ENCODE results near the gene IGFBP5. TPM values are rescaled to one million over a fixed set of nuclear protein-coding genes. Genes with fewer than 3 reads are reported as not detected.

IGFBP5 gene
- total and polyA plus RNA-seq, 2 donors (not counting 3 experiments of a cell fraction or from before 2014, with no cell fraction given) = 0.06 TPM; not detected in 1

GRCh38 chr2:216670266-216671080 lies 24.9 kb downstream of the IGFBP5 start:
- Histone ChIP-seq H3K9me3 (replicated peaks; ENCODE audit: control insufficient read depth, insufficient read depth, low read length) (no peaks in the 10 kb centered on the region), H3K27me3 (ENCODE audit: control insufficient read depth in 2 of 2, insufficient read depth in 2 of 2, low read length in 2 of 2) (peaks cover 0 to 8% of the 10 kb centered on the region in 2 experiments), H3K36me3 (ENCODE audit: control insufficient read depth in 2 of 2, extremely low read depth in 1 of 2, insufficient read depth in 2 of 2, low read length in 2 of 2) (no peaks in the 10 kb centered on the region), H3K4me2 (ENCODE audit: insufficient read depth, low read length) (no peak overlapping the region), H3K9me1 (replicated peaks; ENCODE audit: control insufficient read depth, extremely low read depth, insufficient read depth, low read length) (no peaks in the 10 kb centered on the region), H4K20me1 (replicated peaks; ENCODE audit: control insufficient read depth, extremely low read depth, insufficient read depth, low read length) (no peaks in the 10 kb centered on the region), H3K79me2 (ENCODE audit: control insufficient read depth, insufficient read depth, low read length) (no peaks in the 10 kb centered on the region), H3K4me3 (replicated peaks in 1 of 3; ENCODE audit: insufficient read depth in 1 of 3, low read depth in 1 of 3, low read length in 3 of 3) (no peak overlapping the region), H3K4me1 (ENCODE audit: control insufficient read depth, extremely low read depth, insufficient read depth, low read length) (no peaks in the 10 kb centered on the region), H3K27ac (ENCODE audit: insufficient read depth, low read depth, low read length) (no peak overlapping the region), H2AFZ (ENCODE audit: low read depth, low read length) (no peak overlapping the region), H3K9ac (replicated peaks; ENCODE audit: extremely low read depth, insufficient read depth, low read length) (no peak overlapping the region)
- DNase-seq (ENCODE audit: low read depth, low spot score) (no peak), FAIRE-seq (no peak)
- ChIA-PET POLR2A (no interaction called here), CTCF (interaction anchor here (1.0 to 12.6 kb wide), 4 partner anchors 8 to 151 kb away, joined by 3 to 583 read pairs (median 8); no protein-coding TSS in a partner anchor)
- intact Hi-C loops (cut with micrococcal nuclease) (no loop called here), dilution Hi-C loops (cut with MboI; ENCODE audit: extremely low pct_ligation_motif_present, low sequenced_read_pairs) (no loop called here)
- TF ChIP-seq MYC (IDR thresholded peaks at IDR 0.05; ENCODE audit: low read depth, low read length) (no peak), POLR2AphosphoS5 (IDR thresholded peaks at IDR 0.05; ENCODE audit: insufficient read depth, low read depth, low read length) (no peak), EZH2 (IDR thresholded peaks at IDR 0.05; ENCODE audit: borderline replicate concordance, low read depth, low read length, severe bottlenecking) (no peak), JUN (IDR thresholded peaks at IDR 0.05; ENCODE audit: borderline replicate concordance, insufficient read depth, insufficient read length, low read depth) (no peak), POLR2A (IDR thresholded peaks at IDR 0.05; ENCODE audit: low read depth, low read length) (no peak), GATA2 (IDR thresholded peaks at IDR 0.05; ENCODE audit: insufficient read depth, insufficient read length, low read depth, low read length) (no peak), FOS (IDR thresholded peaks at IDR 0.05; ENCODE audit: borderline replicate concordance, insufficient read depth, low read length) (no peak)
- TF ChIP-seq, protein P1, sequence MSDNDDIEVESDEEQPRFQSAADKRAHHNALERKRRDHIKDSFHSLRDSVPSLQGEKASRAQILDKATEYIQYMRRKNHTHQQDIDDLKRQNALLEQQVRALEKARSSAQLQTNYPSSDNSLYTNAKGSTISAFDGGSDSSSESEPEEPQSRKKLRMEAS (IDR thresholded peaks at IDR 0.05; ENCODE audit: insufficient read depth, insufficient read length) = no peak
- BruUV-seq (replicated peaks) = no TSS peak
